GM23338 (cell line): ENCODE results near the gene MGAT4B. TPM values are rescaled to one million over a fixed set of nuclear protein-coding genes. Genes with fewer than 3 reads are reported as not detected.

ENCODE experiments used
- ATAC-seq: fragments of 200-7000 bp; cut with Tn5 transposase; 3 replicates; pipeline ENCODE4 v1.9.1; 2020
- DNase-seq: peaks from one replicate; pipeline ENCODE4 v3.0.0-alpha.2; 2015; ENCODE audit warnings: low spot score
- H2AFZ ChIP-seq: fragments of 200-600 bp; sonication (generic); 2 replicates; pipeline ENCODE4 v1.8.0; 2016; ENCODE audit warnings: antibody characterized with exemption, mild to moderate bottlenecking, moderate library complexity
- H3F3A ChIP-seq: fragments of 200-600 bp; sonication (generic); replicated peaks from 2 replicates; pipeline ENCODE4 v1.8.0; 2017; ENCODE audit warnings: antibody characterized with exemption, mixed run types, low read depth
- H3K27ac ChIP-seq: fragments of 200-600 bp; sonication (generic); 2 replicates; pipeline ENCODE4 v1.6.1; 2016; ENCODE audit warnings: low read depth
- H3K27me3 ChIP-seq: fragments of 200-600 bp; sonication (generic); 2 replicates; pipeline ENCODE4 v1.8.0; 2016; ENCODE audit warnings: mild to moderate bottlenecking, mixed run types, moderate library complexity; ENCODE audit not compliant: insufficient read depth
- H3K36me3 ChIP-seq: fragments of 200-600 bp; sonication (generic); 2 replicates; pipeline ENCODE4 v1.8.0; 2016; ENCODE audit warnings: mild to moderate bottlenecking; ENCODE audit not compliant: insufficient read depth
- H3K4me1 ChIP-seq: fragments of 200-600 bp; sonication (generic); 2 replicates; pipeline ENCODE4 v1.8.0; 2016; ENCODE audit warnings: mild to moderate bottlenecking, moderate library complexity; ENCODE audit not compliant: insufficient read depth
- H3K4me2 ChIP-seq: fragments of 200-600 bp; sonication (generic); 2 replicates; pipeline ENCODE4 v1.7.1; 2017; ENCODE audit warnings: mixed run types
- H3K4me3 ChIP-seq: fragments of 200-600 bp; sonication (generic); 2 replicates; pipeline ENCODE4 v1.6.1; 2016; ENCODE audit warnings: mixed run types
- H3K79me2 ChIP-seq: fragments of 200-600 bp; sonication (generic); replicated peaks from 2 replicates; pipeline ENCODE4 v1.8.0; 2017; ENCODE audit warnings: mild to moderate bottlenecking; ENCODE audit not compliant: insufficient read depth
- H3K9me2 ChIP-seq: fragments of 200-600 bp; sonication (generic); 2 replicates; pipeline ENCODE4 v1.8.0; 2017; ENCODE audit not compliant: insufficient read depth
- H4K20me1 ChIP-seq: fragments of 200-600 bp; sonication (generic); replicated peaks from 2 replicates; pipeline ENCODE4 v1.8.0; 2017; ENCODE audit warnings: mild to moderate bottlenecking; ENCODE audit not compliant: insufficient read depth
- H3K27ac Mint-ChIP-seq: 2 replicates; pipeline ENCODE4 v1.8.0; 2020; ENCODE audit warnings: inconsistent platforms, mild to moderate bottlenecking, moderate library complexity, mixed read lengths
- H3K27me3 Mint-ChIP-seq: 3 replicates; pipeline ENCODE4 v1.8.0; 2022; ENCODE audit warnings: low read depth, mild to moderate bottlenecking, moderate library complexity, mixed read lengths, inconsistent platforms; ENCODE audit not compliant: insufficient read depth, poor library complexity
- H3K36me3 Mint-ChIP-seq: 3 replicates; pipeline ENCODE4 v1.8.0; 2021; ENCODE audit warnings: low read depth, mild to moderate bottlenecking, inconsistent platforms, moderate library complexity, mixed read lengths
- H3K4me1 Mint-ChIP-seq: 3 replicates; pipeline ENCODE4 v1.8.0; 2020; ENCODE audit warnings: mild to moderate bottlenecking, inconsistent platforms, mixed read lengths
- H3K4me3 Mint-ChIP-seq: 3 replicates; pipeline ENCODE4 v1.8.0; 2021; ENCODE audit warnings: moderate library complexity, mild to moderate bottlenecking, inconsistent platforms, mixed read lengths
- H3K9me3 Mint-ChIP-seq: 3 replicates; pipeline ENCODE4 v1.8.0; 2020; ENCODE audit warnings: moderate library complexity, mild to moderate bottlenecking, inconsistent platforms, mixed read lengths
- CREB1 ChIP-seq: fragments of 250-450 bp; sonication (Bioruptor Pico); IDR thresholded peaks from 2 replicates; pipeline ENCODE4 v1.5.0; 2020; ENCODE audit warnings: low read depth, mild to moderate bottlenecking, moderate library complexity
- ZNF114 ChIP-seq: fragments of 250-450 bp; sonication (Bioruptor Pico); IDR thresholded peaks from 2 replicates; pipeline ENCODE4 v1.5.0; 2020; ENCODE audit warnings: mild to moderate bottlenecking, moderate library complexity
- polyA plus RNA-seq: library from polyadenylated mRNA; unstranded; fragments of >200 nt; fragmentation: Nextera tagmentation; extraction: Ambion mirVana; gene quantifications from 2 replicates; pipeline ENCODE4 v1.2.1, GENCODE V29; 2016
- total RNA-seq: library from RNA; depleted of rRNA; stranded (reverse); fragments of >200 nt; shearing (Covaris generic); gene quantifications from 2 replicates; pipeline ENCODE4 v1.2.3, GENCODE V29; 2014
- TF ChIP-seq, protein P1 (sequence below): fragments of 250-450 bp; sonication (Bioruptor Pico); IDR thresholded peaks from 2 replicates; pipeline ENCODE4 v1.5.0; 2020; ENCODE audit warnings: mild to moderate bottlenecking, moderate library complexity
- TF ChIP-seq, protein P2 (sequence below), 2 experiments: fragments of 200-600 bp in 1 of 2; sonication (generic) in 1 of 2; conservative IDR thresholded peaks; 2 replicates each; pipeline versions ENCODE4 v1.5.1 to v1.6.1; 2016 to 2017; ENCODE audit warnings: antibody characterized with exemption in 2 of 2, low read depth in 2 of 2, mild to moderate bottlenecking in 2 of 2, moderate library complexity in 1 of 2

MGAT4B gene
- total and polyA plus RNA-seq, 2 experiments from 2014 or later, result 32.3 to 101 TPM

DNA sequence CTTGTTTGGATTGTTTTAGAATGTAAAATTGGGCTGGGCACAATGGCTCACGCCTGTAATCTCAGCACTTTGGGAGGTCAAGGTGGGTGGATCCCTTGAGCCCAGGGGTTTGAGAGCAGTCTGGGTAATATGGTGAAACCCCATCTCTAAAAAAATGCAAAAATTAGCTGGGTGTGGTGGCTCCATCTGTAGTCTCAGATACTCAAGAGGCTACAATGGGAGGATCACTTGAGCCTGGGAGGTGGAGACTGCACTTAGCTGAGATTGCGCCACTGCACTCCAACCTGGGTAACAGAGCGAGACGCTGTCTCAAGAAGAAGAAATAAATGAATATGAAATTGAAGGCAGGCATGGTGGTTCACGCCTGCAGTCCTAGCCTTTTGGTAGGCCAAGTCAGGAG lies 52.7 kb downstream of the MGAT4B start (continued):
- TF ChIP-seq, protein P1, sequence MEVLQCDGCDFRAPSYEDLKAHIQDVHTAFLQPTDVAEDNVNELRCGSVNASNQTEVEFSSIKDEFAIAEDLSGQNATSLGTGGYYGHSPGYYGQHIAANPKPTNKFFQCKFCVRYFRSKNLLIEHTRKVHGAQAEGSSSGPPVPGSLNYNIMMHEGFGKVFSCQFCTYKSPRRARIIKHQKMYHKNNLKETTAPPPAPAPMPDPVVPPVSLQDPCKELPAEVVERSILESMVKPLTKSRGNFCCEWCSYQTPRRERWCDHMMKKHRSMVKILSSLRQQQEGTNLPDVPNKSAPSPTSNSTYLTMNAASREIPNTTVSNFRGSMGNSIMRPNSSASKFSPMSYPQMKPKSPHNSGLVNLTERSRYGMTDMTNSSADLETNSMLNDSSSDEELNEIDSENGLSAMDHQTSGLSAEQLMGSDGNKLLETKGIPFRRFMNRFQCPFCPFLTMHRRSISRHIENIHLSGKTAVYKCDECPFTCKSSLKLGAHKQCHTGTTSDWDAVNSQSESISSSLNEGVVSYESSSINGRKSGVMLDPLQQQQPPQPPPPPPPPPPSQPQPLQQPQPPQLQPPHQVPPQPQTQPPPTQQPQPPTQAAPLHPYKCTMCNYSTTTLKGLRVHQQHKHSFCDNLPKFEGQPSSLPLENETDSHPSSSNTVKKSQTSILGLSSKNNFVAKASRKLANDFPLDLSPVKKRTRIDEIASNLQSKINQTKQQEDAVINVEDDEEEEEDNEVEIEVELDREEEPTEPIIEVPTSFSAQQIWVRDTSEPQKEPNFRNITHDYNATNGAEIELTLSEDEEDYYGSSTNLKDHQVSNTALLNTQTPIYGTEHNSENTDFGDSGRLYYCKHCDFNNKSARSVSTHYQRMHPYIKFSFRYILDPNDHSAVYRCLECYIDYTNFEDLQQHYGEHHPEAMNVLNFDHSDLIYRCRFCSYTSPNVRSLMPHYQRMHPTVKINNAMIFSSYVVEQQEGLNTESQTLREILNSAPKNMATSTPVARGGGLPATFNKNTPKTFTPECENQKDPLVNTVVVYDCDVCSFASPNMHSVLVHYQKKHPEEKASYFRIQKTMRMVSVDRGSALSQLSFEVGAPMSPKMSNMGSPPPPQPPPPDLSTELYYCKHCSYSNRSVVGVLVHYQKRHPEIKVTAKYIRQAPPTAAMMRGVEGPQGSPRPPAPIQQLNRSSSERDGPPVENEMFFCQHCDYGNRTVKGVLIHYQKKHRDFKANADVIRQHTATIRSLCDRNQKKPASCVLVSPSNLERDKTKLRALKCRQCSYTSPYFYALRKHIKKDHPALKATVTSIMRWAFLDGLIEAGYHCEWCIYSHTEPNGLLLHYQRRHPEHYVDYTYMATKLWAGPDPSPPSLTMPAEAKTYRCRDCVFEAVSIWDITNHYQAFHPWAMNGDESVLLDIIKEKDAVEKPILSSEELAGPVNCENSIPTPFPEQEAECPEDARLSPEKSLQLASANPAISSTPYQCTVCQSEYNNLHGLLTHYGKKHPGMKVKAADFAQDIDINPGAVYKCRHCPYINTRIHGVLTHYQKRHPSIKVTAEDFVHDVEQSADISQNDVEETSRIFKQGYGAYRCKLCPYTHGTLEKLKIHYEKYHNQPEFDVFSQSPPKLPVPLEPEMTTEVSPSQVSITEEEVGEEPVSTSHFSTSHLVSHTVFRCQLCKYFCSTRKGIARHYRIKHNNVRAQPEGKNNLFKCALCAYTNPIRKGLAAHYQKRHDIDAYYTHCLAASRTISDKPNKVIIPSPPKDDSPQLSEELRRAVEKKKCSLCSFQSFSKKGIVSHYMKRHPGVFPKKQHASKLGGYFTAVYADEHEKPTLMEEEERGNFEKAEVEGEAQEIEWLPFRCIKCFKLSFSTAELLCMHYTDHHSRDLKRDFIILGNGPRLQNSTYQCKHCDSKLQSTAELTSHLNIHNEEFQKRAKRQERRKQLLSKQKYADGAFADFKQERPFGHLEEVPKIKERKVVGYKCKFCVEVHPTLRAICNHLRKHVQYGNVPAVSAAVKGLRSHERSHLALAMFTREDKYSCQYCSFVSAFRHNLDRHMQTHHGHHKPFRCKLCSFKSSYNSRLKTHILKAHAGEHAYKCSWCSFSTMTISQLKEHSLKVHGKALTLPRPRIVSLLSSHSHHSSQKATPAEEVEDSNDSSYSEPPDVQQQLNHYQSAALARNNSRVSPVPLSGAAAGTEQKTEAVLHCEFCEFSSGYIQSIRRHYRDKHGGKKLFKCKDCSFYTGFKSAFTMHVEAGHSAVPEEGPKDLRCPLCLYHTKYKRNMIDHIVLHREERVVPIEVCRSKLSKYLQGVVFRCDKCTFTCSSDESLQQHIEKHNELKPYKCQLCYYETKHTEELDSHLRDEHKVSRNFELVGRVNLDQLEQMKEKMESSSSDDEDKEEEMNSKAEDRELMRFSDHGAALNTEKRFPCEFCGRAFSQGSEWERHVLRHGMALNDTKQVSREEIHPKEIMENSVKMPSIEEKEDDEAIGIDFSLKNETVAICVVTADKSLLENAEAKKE, result no peak
- TF ChIP-seq CREB1 (CRISPR knock-in tag), result no peak

DNA sequence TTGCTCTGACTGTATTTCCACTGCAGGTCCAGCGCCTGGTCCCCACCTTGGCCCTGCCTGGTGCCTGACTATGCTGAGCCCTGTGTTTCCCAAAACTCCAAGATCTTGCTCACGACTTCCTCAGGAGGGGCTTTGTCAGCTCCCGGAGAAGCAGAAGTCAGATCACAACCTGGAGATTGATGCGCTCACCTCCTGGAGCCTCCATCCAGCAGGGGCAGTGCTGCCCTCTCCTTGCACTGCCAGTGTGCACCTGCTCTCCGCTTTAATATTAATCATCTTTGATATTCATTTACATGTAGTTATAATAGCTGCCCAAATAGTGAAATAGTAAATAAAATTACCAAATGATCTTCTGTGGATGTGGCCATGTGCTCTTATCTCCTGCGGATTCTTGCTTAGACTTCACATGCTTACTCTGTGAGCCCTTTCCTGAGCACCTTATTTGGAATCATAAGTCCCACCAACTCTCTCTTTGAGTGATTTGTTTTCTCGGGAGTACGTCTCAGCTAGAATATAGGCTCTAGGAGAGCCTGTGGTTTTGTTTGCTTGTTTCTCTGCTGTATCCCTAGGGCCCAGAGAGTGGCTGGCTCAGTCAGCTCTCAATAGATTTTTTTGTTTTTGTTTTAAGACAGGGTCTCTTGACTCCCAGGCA lies 56.7 kb downstream of the MGAT4B start:
- Histone ChIP-seq H3K27ac (0 out of 2 replicates have a peak overlapping the region, but pooled peaks have one; percentile 39), H3K4me2 (no peak overlapping the region), H3K4me1 (peaks cover 15% of the 10 kb centered on the region), H3K27me3 (no peaks in the 10 kb centered on the region), H3K79me2 (peaks cover 98% of the 10 kb centered on the region), H2AFZ (no peak overlapping the region), H3K36me3 (peaks cover 3% of the 10 kb centered on the region; the same call in 1 of the 2 replicates), H3K9me2 (no peaks in the 10 kb centered on the region), H4K20me1 (peaks cover 41% of the 10 kb centered on the region), H3K4me3 (no peak overlapping the region), H3F3A (peaks cover 14% of the 10 kb centered on the region; the same call in 1 of the 2 replicates)
- no peak overlapping the region for H3K4me3 Mint-ChIP-seq
- TF ChIP-seq ZNF114 (CRISPR knock-in tag), result no peak
- TF ChIP-seq, protein P2, sequence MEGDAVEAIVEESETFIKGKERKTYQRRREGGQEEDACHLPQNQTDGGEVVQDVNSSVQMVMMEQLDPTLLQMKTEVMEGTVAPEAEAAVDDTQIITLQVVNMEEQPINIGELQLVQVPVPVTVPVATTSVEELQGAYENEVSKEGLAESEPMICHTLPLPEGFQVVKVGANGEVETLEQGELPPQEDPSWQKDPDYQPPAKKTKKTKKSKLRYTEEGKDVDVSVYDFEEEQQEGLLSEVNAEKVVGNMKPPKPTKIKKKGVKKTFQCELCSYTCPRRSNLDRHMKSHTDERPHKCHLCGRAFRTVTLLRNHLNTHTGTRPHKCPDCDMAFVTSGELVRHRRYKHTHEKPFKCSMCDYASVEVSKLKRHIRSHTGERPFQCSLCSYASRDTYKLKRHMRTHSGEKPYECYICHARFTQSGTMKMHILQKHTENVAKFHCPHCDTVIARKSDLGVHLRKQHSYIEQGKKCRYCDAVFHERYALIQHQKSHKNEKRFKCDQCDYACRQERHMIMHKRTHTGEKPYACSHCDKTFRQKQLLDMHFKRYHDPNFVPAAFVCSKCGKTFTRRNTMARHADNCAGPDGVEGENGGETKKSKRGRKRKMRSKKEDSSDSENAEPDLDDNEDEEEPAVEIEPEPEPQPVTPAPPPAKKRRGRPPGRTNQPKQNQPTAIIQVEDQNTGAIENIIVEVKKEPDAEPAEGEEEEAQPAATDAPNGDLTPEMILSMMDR (conservative IDR thresholded peaks at IDR 0.05; ENCODE audit: low read depth in 2 of 2), result peak; percentile 21 to 39
- H3K27ac Mint-ChIP-seq, result 0 out of 2 replicates have a peak overlapping the region, but pooled peaks have one; percentile 32
- peaks cover 4% of the 10 kb centered on the region for H3K27me3 Mint-ChIP-seq
- H3K4me1 Mint-ChIP-seq, result peaks cover 16% of the 10 kb centered on the region
- peak; percentile 62 for ATAC-seq
- H3K9me3 Mint-ChIP-seq, result no peaks in the 10 kb centered on the region; the same call in 1 of the 3 replicates
- DNase-seq, result peak; percentile 35
- H3K36me3 Mint-ChIP-seq, result peaks cover 20% of the 10 kb centered on the region
